ENCODE data around the gene HEG1. TPM values are rescaled to one million over a fixed set of nuclear protein-coding genes. Genes with fewer than 3 reads are reported as not detected.

Gene HEG1, protein sequence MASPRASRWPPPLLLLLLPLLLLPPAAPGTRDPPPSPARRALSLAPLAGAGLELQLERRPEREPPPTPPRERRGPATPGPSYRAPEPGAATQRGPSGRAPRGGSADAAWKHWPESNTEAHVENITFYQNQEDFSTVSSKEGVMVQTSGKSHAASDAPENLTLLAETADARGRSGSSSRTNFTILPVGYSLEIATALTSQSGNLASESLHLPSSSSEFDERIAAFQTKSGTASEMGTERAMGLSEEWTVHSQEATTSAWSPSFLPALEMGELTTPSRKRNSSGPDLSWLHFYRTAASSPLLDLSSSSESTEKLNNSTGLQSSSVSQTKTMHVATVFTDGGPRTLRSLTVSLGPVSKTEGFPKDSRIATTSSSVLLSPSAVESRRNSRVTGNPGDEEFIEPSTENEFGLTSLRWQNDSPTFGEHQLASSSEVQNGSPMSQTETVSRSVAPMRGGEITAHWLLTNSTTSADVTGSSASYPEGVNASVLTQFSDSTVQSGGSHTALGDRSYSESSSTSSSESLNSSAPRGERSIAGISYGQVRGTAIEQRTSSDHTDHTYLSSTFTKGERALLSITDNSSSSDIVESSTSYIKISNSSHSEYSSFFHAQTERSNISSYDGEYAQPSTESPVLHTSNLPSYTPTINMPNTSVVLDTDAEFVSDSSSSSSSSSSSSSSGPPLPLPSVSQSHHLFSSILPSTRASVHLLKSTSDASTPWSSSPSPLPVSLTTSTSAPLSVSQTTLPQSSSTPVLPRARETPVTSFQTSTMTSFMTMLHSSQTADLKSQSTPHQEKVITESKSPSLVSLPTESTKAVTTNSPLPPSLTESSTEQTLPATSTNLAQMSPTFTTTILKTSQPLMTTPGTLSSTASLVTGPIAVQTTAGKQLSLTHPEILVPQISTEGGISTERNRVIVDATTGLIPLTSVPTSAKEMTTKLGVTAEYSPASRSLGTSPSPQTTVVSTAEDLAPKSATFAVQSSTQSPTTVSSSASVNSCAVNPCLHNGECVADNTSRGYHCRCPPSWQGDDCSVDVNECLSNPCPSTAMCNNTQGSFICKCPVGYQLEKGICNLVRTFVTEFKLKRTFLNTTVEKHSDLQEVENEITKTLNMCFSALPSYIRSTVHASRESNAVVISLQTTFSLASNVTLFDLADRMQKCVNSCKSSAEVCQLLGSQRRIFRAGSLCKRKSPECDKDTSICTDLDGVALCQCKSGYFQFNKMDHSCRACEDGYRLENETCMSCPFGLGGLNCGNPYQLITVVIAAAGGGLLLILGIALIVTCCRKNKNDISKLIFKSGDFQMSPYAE (N-terminal part only)
- total RNA-seq = 24.5 and 96.1 TPM in 2 replicates

GRCh38 chr3:125055913-125056745 is at the start of gene HEG1:
Gene HEG1, minus strand, starts transcription at chr3:125055997. Its CDS starts 107 bp downstream, at chr3:125055890.

DNA sequence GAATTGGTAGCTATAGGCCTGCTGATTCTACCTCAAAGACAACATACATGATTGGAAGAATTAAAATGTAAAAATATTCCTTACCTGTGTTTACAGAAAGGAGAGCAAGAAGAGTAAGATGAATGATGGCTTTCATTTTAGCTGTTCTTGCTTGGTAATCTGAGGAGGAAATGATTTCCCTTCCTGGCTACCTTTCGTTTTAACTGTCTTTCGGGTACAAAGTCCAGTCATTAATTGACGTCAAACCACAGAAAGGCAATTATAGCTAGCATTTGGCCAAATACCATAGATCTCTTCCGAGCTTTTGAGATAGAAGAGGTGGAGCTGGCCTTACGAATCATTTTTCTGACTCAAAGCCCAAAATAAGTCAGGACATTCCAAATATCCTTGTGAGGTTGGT is 121.2 kb downstream of the HEG1 start, which contains the start of gene MUC13:
Gene MUC13, minus strand, starts transcription at position 175 of the 400 bp plus-strand sequence. Its CDS starts 39 bp downstream, at position 136.

Other genes starting within 250 kb of the HEG1 start
- 122 and 281 TPM in 2 replicates for gene ITGB5, start 168.6 kb downstream of the HEG1 start, total RNA-seq
- gene MUC13, start 121.2 kb downstream of the HEG1 start, total RNA-seq = 0.18 TPM in 1 of 2 replicates, not detected in the other
- gene SLC12A8, start 156.8 kb upstream of the HEG1 start, total RNA-seq = 0.09 and 2.7 TPM in 2 replicates